Retinal pigment epithelial cell (primary cell): ENCODE results near the gene CHST15.

Source experiments
- DNase-seq: peaks from one replicate; pipeline ENCODE4 v3.0.0-alpha.2; 2010; ENCODE audit warnings: low read depth
- H3K4me3 ChIP-seq: 2 replicates; pipeline ENCODE4 v1.5.1; 2011; ENCODE audit warnings: mild to moderate bottlenecking, low read length, control low read depth, moderate library complexity
- TF ChIP-seq, protein P1 (sequence below): conservative IDR thresholded peaks from 2 replicates; pipeline ENCODE4 v1.5.1; 2011; ENCODE audit warnings: low read depth, low read length, control low read depth, inconsistent platforms

The CHST15 gene

DNA sequence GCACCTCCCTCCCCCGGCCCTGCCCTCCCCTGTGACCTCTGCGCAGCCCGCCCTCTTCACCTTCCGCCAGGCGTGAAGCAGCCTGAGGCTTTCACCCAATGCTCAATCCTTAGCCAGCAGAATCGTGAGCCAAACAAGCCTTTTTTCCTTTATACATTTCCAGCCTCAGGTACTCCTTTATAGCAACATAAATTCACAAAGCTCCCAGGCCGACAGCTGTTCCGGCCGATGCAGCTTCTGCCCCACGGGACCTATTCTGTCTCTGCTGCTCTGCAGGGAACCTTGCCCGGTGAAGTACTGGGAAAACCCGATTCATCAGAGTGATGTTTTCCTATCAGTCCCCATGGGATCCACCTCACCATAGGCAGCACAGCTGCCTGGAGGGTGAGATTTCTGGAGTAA, 87.4 kb downstream of the CHST15 start:
- no peak overlapping the region for H3K4me3 ChIP-seq
- TF ChIP-seq, protein P1, sequence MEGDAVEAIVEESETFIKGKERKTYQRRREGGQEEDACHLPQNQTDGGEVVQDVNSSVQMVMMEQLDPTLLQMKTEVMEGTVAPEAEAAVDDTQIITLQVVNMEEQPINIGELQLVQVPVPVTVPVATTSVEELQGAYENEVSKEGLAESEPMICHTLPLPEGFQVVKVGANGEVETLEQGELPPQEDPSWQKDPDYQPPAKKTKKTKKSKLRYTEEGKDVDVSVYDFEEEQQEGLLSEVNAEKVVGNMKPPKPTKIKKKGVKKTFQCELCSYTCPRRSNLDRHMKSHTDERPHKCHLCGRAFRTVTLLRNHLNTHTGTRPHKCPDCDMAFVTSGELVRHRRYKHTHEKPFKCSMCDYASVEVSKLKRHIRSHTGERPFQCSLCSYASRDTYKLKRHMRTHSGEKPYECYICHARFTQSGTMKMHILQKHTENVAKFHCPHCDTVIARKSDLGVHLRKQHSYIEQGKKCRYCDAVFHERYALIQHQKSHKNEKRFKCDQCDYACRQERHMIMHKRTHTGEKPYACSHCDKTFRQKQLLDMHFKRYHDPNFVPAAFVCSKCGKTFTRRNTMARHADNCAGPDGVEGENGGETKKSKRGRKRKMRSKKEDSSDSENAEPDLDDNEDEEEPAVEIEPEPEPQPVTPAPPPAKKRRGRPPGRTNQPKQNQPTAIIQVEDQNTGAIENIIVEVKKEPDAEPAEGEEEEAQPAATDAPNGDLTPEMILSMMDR, result no peak
- DNase-seq, result no peak

DNA sequence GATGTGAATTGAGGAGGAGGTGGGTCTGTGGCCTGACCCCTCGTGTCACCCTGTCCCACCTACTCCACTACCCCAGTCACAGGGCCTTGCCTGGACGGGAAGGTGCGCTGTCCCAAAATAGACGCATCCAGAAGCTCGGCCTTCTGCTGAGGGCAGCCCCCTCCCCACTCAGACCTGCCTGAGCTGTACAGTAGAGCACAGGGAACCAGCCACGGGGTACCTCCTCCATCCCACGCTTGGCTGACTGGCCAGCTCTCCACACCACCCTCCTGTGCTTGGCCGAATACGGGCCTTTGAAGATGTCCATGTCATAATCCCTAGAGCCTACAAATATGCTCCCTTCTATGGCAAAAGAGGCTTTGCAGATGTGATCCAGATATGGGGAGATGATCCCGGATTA, 88.3 kb downstream of the CHST15 start:
- no peak overlapping the region for H3K4me3 ChIP-seq
- TF ChIP-seq, protein P1, result no peak
- DNase-seq, result no peak

DNA sequence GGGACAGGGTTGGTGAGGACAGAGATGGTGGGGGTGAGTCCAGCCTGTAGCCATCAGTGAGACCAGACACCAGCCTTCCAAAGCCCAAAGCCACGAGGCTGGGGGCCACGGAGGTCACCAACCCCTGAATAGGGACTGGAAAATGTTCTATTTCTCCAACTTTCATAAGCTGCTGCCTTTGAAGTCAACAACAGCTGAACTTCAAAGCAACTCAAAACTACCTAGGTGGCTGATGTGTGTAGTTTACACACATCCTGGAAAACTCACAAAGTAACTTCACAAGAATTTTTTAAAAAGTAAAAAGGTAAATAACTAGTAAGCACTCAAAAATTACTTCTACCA, 88.8 kb downstream of the CHST15 start:
- H3K4me3 ChIP-seq, result no peak overlapping the region
- no peak for DNase-seq
- TF ChIP-seq, protein P1, result no peak

DNA sequence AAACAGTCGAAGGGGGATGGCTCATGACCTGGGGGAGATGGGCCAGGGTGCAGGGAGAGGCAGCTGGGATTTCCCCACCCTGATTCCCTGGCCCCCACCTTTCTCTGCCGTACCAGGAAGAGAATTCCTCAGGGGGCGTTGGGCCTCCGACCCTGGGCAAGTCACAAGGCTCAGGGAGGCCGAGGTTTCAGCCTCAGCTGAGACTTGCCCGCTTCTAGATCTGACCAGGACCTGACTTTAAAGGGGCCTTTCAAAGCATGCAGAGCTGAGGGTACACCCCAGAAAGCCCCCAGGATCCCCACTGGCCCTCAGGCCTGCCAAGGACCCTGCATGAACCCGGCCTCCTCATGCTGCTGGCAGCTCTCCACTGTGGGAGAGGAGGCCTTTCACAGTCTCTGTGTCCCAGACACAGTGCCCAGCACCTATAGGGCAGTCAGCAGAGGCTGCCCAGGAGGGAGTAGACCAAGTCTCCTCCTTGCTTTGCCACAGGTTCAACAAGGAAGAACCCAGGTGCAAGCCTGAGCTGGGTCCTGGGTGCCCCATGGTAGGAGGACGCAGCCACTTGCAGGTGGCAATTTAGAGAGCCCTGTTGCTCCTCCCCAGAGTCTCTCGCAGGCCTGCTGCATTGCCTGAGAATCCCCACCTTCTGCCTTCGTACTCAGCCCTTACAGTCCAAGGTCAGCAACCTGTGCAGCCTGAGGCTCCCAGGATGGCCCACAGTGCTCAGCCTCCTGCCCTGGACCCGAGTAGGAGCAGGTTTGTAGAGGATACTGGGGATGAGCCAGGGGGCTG, 89.3 kb downstream of the CHST15 start:
- DNase-seq, result no peak
- TF ChIP-seq, protein P1, result no peak
- H3K4me3 ChIP-seq, result no peak overlapping the region

DNA sequence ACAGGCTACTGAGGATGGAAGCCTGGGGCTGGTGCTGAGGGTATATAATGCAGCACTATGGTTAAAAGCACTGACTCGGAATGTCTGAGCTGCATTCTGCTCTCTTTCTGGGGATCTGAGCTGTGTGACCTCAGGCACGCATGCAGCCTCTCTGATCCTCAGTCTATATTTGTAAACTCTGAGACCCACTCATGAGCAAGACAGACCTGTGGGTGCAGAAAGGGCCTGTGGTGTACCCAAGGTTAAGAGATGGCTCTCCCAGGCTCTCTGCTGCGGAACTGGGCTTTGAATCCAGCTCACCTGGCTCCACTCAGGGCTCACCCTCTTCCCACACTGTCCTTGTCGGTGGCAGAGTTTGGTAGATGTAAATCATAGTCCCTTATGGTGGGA, 89.9 kb downstream of the CHST15 start:
- TF ChIP-seq, protein P1, result no peak
- H3K4me3 ChIP-seq, result no peak overlapping the region
- DNase-seq, result no peak

DNA sequence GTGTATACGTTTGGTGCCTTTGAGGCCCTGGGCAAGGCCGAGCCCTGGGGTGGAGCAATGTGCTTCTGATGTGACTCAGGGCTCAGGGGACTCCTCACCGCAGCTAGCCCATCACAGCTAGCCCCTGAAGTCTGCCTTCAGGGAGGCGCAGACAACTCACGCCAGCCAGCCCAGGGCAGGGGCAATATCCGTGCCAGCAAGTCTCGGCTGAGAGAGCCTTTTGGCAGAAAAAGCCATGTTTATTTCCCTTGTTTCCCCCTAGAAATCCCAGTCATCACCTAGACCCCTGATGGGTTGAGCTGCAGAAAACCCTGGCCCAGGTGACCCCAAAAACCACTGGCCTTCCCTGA, 90.4 kb downstream of the CHST15 start:
- TF ChIP-seq, protein P1, result no peak
- DNase-seq, result no peak

DNA sequence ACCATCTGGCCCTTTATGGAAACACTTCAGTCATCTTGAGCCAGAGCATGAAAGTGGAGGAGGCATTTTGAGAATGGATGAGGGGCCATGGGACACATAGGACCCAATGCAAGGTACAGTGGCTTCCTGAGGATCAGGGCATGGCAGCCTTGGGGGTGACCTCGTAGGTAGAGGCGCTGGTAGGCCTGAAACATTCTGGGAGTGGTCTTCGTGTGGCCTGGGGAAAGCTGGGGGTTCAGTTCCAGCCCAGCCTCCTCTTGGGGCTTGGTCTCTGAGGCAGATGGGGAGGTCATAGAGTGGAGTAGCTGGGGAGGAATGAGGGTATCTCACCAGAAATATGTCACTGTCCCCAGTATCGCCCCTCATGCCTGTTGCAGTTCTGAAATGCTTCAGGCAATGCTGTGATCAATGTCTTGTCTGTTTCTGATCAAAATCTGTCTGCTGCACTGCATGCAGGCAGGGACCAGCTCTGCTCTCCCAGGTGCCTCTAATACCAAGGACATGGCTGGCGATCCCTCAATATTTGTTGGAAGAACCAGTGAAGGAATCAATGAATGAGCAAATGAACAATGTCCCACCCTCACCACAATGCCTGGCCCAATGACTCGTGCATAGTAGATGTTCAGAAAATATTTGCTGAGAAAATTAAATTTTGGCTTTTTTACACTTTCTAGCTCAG, 90.9 kb downstream of the CHST15 start:
- TF ChIP-seq, protein P1, result no peak
- H3K4me3 ChIP-seq, result no peak overlapping the region
- DNase-seq, result no peak

More for the DNA sequence above, 90.4 kb downstream of the CHST15 start:
- H3K4me3 ChIP-seq, result no peak overlapping the region
